Activated naive CD4-positive, alpha-beta T cell (primary cell): Measurements from ENCODE around the gene YIF1B.
A peak's percentile ranks its signal among the peaks of the same experiment; 100 is the strongest.

ENCODE experiments used
- DNase-seq, 4 experiments: peaks; one replicate each; lab custom pipeline; 2025; lab: John Stamatoyannopoulos, UW

The YIF1B gene

DNA sequence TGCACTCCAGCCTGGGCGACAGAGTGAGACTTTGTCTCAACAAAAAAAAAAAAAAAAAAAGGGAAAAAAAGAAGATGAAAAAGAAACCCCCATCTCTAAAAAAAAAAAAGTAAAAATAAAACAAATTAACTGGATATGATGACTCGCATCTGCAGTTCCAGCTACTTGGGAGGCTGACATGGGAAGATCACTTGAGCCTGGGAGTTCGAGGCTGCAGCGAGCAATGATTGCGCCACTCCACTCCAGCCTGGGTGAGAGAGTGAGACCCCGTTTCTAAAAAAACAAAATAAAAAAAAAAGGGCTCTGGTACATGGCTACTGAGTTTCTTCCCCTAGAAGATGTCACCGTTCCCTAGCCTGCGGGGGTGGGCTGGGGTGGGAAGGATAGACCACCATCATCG lies 17.5 kb upstream of the YIF1B start:
- DNase-seq = no peak

DNA sequence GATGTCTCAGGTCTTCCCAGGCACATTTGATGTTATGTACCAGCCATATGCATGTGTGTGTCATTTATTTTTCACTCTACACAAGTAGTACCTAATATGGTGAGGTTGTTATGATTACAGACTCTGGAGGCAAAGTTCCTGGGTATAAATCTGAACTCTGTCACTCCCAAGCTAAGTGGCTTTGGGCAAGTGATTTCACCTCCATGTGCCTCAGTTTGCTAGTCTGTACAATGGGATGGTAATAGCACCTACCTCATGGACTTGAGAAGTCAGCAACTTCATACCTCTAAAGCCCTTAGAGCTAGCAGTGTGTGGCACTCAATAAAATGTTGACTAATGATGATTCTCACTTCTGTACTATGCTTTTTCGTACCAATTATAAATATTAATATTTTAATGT lies 16.0 kb upstream of the YIF1B start:
- no peak for DNase-seq

DNA sequence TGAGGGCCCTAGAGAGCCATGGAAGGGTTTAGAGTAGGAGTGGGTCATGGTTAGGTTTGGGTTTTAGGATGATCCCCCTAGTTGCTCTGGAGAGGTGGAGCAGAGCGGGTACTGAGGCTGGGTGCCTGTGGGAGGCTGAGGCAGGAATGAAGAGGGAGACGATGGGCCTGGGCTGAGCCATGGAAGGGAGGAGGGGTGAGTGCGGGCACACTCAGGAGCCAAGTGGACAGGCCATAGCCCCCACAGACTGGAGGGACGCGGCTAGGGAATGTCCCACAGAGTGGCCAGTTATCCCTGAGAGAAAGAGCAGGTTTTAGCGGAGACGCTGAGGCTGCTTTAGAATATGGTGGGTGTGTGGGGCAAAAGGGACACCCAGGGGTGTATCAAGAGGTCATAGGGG lies 13.9 kb upstream of the YIF1B start:
- DNase-seq = no peak

DNA sequence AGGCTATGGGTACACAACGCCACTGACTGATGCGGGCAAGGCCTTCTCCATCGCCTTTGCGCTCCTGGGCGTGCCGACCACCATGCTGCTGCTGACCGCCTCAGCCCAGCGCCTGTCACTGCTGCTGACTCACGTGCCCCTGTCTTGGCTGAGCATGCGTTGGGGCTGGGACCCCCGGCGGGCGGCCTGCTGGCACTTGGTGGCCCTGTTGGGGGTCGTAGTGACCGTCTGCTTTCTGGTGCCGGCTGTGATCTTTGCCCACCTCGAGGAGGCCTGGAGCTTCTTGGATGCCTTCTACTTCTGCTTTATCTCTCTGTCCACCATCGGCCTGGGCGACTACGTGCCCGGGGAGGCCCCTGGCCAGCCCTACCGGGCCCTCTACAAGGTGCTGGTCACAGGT lies 10.8 kb upstream of the YIF1B start:
- DNase-seq = no peak

DNA sequence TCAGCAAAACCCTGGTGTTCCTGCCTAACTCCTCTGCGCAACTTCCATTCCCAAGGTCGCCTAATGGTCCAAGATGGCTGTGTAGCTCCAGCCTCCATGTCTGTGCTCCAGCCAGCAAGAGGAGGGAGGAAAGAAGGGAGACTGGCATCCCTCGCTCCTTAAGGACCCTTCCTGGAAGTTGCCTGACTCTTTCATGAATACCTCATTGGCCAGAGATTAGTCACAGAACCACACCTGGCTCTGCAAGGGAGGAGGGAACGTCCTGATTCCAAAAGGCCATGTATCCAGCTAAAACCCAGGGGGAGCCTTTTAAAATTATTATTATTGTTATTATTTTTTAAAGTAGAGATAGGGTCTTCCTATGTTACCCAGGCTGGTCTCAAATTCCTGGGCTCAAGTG lies 8.7 kb upstream of the YIF1B start:
- no peak for DNase-seq

DNA sequence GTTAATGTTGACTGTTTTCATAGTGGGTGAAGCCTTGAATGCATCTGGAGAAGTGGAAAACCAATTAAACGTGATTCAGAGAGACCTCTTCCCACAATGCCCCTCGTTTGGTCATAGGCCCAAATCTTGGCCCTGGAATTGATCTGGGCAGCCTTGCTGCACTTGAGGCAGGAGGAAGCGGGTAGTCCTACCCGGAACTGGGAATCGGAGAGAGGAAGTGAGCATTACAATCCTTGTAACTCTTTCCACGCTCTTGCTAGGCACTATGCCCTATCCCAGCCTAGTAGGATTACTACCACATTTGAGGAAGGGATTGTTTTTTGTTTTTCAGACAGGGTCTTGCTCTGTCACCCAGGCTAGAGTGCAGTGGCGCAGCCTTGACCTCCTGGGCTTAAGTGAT lies 7.5 kb upstream of the YIF1B start:
- no peak for DNase-seq

DNA sequence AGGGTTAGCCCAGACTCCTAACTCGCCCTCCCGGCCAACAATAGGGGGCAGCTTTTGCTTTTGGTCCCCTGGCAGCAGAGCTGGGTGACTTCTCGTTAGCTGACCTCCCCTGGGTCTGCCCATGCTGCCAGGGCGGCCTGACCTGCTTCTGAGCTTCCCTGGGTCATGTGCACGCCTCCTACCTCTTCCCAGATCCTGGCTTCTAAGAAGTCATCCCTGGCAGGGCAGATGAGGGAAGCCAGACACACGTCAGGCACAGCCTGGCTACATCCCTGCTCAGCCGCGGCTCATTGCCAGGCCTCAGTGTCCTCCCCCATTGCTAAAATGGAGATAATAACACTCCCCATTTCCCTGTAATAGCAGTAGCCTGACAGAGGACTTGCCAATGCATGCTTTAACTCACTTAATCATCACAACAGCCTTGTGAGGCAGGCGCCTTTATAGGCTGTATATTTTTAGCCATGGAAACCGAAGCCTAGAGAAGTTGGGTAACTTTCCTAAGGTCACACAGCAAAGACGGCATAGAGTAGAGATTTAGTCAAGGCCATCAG lies 6.0 kb upstream of the YIF1B start:
- no peak for DNase-seq

DNA sequence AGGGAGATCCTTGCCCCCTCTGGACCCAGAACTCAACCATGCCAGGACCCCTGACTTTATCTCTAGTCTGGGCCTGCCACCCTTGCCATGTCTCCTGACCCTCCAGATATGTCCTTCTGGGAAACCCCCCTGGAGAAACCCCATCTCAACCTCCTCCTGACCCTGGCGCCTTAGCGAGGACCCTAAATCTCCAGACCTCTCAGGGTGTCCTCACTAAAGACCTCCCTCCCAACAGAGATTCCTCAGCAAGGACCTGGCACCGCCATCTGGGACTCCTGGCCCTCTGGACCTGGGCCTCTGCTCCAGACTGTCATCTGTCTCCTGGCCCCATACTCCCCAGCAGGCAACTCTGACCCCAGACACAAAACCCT lies 5.2 kb upstream of the YIF1B start:
- no peak for DNase-seq

DNA sequence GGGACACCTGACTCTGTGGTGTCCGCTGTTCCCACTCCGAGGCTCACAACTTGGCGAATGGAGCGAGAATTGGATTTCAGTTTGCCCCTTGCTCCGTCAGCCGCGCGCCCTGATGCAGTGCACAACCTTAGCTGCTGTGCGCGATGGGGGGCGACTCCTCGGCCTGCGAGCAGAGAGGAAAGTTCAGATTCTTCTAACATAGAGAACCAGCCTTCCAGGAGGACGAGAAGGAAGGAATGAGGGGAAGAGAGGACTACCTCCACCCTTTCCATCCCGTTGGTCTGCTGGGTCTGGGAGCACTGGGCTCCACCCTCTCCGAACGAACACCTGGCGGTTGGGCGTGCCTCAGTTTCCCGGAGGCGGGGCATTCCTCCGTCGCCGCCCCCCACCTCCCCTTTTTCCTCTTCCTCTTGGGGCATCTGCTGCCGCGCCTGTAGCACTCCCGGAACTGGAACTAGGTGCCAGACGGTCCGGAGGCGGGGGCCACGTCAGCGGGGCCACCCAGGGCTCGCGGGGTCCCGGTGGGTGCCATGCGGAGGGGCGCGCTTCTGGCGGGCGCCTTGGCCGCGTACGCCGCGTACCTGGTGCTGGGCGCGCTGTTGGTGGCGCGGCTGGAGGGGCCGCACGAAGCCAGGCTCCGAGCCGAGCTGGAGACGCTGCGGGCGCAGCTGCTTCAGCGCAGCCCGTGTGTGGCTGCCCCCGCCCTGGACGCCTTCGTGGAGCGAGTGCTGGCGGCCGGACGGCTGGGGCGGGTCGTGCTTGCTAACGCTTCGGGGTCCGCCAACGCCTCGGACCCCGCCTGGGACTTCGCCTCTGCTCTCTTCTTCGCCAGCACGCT lies 3.9 kb upstream of the YIF1B start, which contains the start of gene KCNK6:
Gene KCNK6 (plus strand): TSS at position 425 of the 838 bp plus-strand sequence. CDS start 106 bp downstream, at position 531.
- peak in 3 of 4 experiments; percentile 7 to 23 (median 9) for DNase-seq

DNA sequence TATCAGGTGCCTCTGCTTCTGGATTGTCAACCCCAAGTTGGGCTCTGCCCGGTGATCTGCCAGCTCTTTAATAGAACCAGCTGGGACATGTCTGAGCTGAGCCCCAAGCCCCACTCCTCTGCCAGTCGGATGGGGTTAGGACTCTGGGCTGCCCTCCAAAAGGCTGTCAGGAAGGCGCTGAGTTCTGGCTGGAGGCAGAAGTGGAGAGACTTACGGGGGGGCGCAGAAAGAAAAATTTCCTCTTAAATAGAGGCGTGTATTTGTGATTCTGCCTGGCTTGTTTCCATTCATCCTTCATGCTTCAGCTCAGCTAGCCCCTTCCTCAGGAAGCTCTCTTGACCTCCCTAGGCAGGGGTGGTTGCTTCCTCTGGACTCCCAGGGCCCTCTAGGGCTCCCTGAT lies 2.9 kb upstream of the YIF1B start:
- no peak for DNase-seq

DNA sequence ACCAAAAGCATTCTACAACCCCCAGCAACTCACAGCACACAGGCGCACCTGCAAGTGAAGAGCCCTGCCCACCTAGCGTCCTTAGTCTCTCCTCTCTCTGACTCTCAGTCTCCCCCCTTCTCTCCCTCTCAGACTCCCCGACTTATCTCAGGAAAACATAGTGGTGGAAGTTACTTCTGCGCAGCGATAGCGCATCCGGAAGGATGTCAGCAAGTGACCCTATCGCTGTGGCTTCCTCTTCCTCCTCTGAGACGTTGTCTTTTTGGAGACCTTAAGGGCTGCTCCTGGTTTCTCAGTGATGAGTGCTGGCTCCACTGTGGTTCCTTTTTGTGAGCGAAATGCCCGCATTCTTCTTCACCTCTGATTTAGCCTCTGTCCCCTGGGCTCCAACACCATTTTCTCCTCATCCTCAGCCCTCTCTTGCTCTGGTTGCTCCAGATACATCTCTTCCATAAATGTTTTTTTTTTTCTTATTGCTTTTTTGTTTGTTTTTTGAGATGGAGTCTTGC lies 1.4 kb upstream of the YIF1B start:
- peak in 2 of 4 experiments; percentile 6 to 8 for DNase-seq

DNA sequence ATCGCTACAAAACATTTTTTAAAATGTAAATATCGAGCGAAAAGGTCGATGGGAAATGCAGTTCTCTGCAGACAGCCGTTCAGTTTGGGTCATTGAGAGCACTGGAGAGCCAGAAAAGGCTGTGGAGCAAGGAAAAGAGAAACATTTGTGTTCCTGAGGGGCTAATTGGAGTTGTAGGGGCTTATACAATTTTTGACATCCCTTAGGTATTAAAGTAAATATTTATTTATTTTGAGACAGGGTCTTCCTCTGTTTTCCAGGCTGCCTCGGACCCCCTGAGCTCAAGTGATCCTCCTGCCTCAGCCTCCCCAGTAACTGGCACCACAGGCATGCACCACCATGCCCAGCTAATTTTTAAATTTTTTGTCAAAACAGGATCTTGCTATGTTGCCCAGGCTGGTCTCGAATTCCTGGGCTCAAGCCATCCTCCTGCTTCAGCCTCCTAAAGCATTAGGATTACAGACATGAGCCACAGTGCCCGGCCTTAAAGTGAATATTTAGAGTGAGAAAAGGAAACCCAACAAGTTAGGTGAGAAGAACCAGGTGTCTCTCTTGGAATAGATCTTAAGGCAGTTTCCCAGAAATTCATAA lies 825 bp upstream of the YIF1B start:
- DNase-seq = no peak

DNA sequence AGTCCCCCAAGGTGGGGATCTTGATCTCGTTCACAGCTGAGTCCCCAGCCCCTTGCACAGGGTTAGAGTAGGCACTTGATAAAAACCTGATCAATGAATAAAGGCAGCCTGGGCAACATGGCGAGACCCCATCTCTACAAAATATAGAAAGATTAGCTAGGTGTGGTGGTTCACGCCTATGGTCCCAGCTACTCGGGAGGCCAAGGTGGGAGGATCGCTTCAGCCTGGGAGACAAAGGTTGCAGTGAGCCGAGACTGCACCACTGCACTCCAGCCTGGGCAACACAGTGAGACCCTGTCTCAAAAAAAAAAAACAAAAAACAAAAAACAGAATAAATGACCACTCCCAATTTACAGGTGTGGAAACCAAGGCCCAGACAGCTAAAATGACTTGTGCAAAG lies 4.8 kb downstream of the YIF1B start:
- no peak for DNase-seq

DNA sequence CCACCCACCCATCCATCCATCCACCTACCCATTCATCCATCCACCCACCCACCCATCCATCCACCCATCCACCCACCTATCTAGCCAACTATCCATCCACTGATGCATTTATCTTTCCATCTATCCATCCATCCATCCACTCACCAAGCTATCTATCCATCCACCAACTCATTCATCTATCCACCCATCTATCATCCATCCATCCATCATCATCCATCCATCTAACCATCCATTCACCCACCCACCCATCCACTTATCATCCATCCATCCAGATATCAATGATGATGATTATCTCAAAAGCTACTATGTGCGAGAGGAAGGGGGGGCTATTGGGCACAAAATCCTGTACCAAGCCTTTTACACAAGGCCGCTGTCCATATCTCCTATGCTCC lies 5.5 kb downstream of the YIF1B start:
- no peak for DNase-seq

DNA sequence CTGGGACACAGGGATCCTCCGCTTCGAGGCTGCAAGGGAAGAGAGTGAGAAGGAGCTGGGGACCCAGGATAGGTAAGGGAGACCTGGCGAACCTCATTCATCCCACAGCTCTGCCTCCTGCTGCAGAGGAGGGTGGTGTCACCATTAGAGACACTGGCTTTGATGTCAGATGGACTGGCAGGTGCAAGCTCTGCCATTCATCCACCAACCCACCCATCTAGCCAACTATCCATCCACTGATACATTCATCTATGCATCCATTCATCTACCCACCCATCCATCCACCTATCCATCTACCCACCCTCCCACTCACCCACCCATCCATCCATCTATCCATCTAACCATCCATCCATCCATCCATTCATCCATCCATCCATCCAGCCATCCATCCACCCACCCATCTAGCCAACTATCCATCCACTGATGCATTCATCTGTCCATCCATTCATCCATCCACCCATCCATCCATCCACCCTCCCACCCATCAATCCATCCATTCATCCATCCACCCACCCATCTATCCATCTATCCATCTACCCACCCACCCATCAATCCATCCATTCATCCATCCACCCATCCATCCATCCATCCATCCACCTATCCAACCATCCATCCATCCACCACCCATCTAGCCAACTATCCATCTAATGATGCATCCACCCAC lies 6.0 kb downstream of the YIF1B start:
- DNase-seq = no peak

DNA sequence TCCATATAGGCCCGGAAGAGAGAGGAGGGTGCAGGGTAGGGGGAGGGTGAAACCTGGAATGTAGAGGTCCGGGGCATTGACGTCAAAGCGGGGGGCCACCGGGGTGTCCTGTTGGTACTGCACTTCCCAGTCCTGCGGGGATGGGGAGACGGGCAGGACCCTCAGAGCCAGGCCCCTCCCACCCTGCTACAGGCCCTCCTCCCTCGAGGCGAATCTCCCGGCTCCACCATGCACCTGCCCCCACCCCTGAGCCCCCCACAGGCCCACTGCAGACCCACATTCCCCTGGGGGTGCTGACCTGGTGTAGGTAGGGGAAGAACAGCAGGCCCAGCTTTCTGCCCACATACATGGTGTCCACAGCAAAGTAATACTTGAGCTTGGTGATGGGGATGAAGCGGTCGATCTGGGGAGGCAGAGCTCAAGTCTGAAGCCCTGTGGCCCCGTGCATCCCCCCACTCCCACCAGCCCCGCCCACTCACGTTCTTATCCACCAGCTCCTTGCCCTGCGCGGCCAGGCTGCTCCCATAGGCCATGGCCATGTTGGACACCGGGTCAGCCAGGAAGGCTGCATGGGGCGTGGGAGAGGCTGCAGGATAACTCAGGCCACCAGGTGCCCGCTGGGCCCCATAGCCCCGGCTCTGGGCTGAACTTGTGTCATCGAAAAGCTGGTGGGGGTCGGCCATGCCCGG lies 6.7 kb downstream of the YIF1B start:
- no peak for DNase-seq

DNA sequence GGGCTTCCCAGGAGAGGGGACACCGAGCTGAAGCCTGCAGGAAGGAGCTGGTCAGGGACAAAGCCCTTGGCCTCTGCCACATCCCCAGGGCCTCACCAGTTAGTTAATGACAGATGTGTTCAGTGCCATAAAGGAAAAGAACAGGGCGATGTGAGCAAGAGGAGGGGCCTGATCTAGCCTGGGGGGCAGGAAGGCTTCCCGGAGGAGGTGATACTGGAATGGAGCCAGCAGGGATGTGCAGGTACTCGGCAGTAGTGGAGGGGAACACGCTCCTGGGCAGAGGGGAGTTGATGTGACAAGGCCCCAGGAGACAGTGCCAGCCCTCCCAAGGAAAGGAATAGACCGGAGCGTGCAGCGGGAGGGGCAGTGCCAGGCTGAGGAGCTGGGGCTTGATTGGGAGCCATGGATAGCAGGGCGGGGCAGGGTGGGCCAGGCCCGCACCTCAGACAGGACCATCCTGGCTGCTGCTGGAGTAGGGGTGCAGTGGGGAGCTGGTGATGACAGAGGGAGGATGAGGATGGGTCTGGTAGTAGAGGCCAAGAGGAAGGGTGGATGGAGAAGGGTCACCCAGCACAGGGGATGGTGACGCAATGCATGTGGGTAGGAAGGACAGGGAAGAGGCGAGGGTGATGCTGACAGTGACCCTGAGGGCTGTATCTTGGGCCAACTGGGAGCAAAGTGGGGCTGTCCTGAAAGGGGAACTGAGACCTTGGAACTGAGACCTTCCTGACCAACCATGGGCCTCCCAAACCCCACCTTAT lies 7.6 kb downstream of the YIF1B start:
- no peak for DNase-seq

DNA sequence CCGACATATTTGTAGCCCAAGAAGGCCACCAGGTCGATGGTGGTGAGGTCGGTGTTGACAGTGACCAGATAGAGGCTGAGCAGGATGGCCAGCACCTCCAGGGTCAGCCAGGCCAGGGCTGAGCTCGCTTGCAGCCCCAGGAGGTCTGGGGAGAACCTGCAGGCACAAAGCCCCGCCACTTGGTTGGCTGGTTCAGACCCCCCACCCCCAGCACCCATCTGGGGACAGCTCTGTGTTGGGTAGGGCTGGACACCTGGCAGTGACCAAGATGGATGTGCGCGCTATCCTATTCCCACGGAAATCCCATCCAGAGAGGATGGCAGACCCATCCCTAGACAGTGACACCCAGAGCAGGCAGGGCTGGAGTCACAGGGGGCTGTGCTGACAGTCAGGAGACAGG lies 8.2 kb downstream of the YIF1B start:
- no peak for DNase-seq

DNA sequence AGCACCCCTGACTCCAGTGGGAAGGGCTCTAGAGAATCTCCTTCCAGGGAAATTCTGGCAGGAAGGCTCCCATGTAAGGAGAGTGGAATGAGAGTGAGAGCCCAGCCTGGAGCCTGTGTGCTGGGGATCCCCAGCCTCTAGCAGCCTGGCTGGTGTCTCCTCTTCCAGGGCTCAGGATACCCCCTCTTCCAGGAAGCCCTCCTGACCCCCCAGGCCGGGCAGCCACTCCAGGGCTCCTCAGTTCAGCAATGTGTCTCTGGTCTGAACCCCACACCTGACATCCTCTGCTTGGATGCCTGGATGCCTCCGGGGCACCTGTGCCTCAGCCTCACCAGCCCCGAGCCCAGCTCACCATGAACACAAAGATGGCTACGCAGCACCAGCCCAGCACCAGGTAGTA lies 8.7 kb downstream of the YIF1B start:
- no peak for DNase-seq

DNA sequence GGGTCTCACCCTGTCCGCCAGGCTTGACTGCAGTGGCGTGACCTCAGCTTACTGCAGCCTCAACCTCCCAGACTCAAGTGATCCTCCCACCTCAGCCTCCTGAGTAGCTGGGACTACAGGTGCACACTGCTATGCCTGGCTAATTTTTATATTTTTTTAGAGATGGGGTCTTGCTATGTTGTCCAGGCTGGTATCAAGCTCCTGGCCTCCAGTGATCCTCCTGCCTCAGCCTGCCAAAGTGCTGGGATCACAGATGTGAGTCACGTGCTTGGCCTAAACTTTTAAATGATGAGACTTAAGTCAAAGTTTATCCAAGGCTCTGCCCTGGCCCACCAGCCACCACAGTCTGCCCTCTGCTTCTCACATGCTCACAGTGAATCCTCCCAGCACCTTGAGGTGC lies 9.5 kb downstream of the YIF1B start:
- no peak for DNase-seq

DNA sequence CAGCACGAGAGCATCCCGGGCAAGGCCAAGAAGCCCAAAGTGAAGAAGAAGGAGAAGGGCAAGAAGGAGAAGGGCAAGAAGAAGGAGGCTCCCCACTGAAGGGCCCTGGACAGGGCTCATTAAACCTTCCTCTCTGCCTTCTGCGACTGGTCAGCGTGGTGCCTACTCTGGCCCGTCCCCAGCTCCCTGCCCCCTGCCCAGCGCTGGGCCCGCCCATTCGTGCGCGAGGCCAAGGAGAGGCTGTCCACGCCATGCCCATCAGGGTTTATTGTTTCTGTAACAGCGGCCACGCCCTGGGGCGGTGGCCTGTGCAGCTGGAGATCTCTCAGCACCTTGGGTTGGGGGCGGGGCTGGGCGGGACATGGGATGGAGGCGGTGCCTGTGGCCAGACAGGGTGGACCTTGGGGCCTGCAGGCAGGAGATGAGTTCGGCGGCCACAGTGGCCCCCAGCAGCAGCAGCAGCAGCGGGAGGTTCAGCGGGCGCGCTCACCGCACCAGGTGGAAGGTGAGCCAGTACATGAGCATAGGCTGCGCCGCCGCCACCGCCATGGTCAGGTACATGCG lies 10.8 kb downstream of the YIF1B start:
- no peak for DNase-seq
